ENCODE measurements around the gene CSRP3.

DNA sequence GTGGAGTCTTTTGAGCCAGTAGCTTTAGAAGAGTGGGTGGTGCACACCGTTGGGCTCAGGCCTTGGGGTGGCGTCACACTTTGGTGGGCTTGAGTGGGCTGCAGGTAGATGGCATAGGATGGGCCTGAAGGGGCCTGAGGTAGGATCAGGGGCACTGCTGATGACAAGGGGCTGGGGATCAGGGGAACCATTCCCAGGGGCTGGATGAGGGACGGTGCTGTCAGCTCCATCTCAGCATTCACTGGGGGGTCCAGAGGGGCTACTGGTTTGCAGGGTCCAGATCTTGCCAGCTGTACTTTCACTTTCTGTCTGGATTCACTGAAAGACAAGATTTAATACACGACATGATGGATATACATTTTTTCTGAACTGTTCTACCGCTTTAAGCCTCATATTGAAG, 27.9 kb upstream of the CSRP3 start:
- TF ChIP-seq, protein P1, sequence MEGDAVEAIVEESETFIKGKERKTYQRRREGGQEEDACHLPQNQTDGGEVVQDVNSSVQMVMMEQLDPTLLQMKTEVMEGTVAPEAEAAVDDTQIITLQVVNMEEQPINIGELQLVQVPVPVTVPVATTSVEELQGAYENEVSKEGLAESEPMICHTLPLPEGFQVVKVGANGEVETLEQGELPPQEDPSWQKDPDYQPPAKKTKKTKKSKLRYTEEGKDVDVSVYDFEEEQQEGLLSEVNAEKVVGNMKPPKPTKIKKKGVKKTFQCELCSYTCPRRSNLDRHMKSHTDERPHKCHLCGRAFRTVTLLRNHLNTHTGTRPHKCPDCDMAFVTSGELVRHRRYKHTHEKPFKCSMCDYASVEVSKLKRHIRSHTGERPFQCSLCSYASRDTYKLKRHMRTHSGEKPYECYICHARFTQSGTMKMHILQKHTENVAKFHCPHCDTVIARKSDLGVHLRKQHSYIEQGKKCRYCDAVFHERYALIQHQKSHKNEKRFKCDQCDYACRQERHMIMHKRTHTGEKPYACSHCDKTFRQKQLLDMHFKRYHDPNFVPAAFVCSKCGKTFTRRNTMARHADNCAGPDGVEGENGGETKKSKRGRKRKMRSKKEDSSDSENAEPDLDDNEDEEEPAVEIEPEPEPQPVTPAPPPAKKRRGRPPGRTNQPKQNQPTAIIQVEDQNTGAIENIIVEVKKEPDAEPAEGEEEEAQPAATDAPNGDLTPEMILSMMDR (conservative IDR thresholded peaks at IDR 0.05; ENCODE audit: low read length) = no peak
- no peak for TF ChIP-seq EZH2phosphoT487 (IDR thresholded peaks at IDR 0.05; ENCODE audit: borderline replicate concordance)

Data from Loucy (cell line).